MM.1S (cell line): ENCODE measurements around the gene PARD3.

ENCODE experiments used
- DNase-seq: peaks from one replicate; pipeline ENCODE4 v3.0.0-alpha.2; 2015
- H2AFZ ChIP-seq: fragments of 300-600 bp; sonication (generic); 2 replicates; pipeline ENCODE4 v1.6.0; 2016; ENCODE audit warnings: antibody characterized with exemption, low read length
- H3F3A ChIP-seq: fragments of 300-600 bp; sonication (generic); 2 replicates; pipeline ENCODE4 v1.6.1; 2016; ENCODE audit warnings: mild to moderate bottlenecking, antibody characterized with exemption, low read length, moderate library complexity, mixed read lengths; ENCODE audit not compliant: insufficient read depth
- H3K27ac ChIP-seq: fragments of 300-600 bp; sonication (generic); 2 replicates; pipeline ENCODE4 v1.5.1; 2016; ENCODE audit warnings: mild to moderate bottlenecking, low read length
- H3K27me3 ChIP-seq: fragments of 300-600 bp; sonication (generic); replicated peaks from 2 replicates; pipeline ENCODE4 v1.6.0; 2016; ENCODE audit warnings: low read length; ENCODE audit not compliant: insufficient read depth
- H3K36me3 ChIP-seq: fragments of 300-600 bp; sonication (generic); replicated peaks from 2 replicates; pipeline ENCODE4 v1.6.1; 2016; ENCODE audit warnings: mild to moderate bottlenecking, low read length, mixed read lengths; ENCODE audit not compliant: insufficient read depth
- H3K4me1 ChIP-seq: fragments of 300-600 bp; sonication (generic); 2 replicates; pipeline ENCODE4 v1.6.1; 2016; ENCODE audit warnings: low read length, mixed read lengths
- H3K4me2 ChIP-seq: fragments of 300-600 bp; sonication (generic); 2 replicates; pipeline ENCODE4 v1.6.0; 2016; ENCODE audit warnings: low read depth, low read length
- H3K4me3 ChIP-seq: fragments of 300-600 bp; sonication (generic); 2 replicates; pipeline ENCODE4 v1.5.1; 2016; ENCODE audit warnings: low read length, mixed read lengths
- H3K79me2 ChIP-seq: fragments of 300-600 bp; sonication (generic); 2 replicates; pipeline ENCODE4 v1.6.1; 2016; ENCODE audit warnings: mixed run types, low read length, mixed read lengths
- H3K9ac ChIP-seq: fragments of 300-600 bp; sonication (generic); 2 replicates; pipeline ENCODE4 v1.6.1; 2016; ENCODE audit warnings: low read length, mixed read lengths
- H3K9me2 ChIP-seq: fragments of 300-600 bp; sonication (generic); replicated peaks from 2 replicates; pipeline ENCODE4 v1.6.1; 2016; ENCODE audit warnings: mild to moderate bottlenecking, low read length, mixed read lengths; ENCODE audit not compliant: insufficient read depth
- H3K9me3 ChIP-seq: fragments of 300-600 bp; sonication (generic); replicated peaks from 2 replicates; pipeline ENCODE4 v1.6.1; 2016; ENCODE audit warnings: mild to moderate bottlenecking, low read length, mixed read lengths; ENCODE audit not compliant: insufficient read depth
- H4K20me1 ChIP-seq: fragments of 300-600 bp; sonication (generic); 2 replicates; pipeline ENCODE4 v1.6.1; 2016; ENCODE audit warnings: mild to moderate bottlenecking, low read length, moderate library complexity, mixed read lengths; ENCODE audit not compliant: insufficient read depth
- EZH2 ChIP-seq: fragments of 300-600 bp; sonication (generic); optimal IDR thresholded peaks from 2 replicates; pipeline ENCODE3; 2017; ENCODE audit warnings: low read depth, mild to moderate bottlenecking, antibody characterized with exemption, low read length, mixed read lengths
- EZH2phosphoT487 ChIP-seq: fragments of 300-600 bp; sonication (generic); IDR thresholded peaks from 2 replicates; pipeline ENCODE4 v1.6.1; 2018; ENCODE audit warnings: antibody characterized with exemption, low read length
- TF ChIP-seq, protein P1 (sequence below): fragments of 300-600 bp; sonication (generic); IDR thresholded peaks from 2 replicates; pipeline ENCODE4 v1.5.1; 2016; ENCODE audit warnings: antibody characterized with exemption, low read length, mixed read lengths

Gene PARD3

DNA sequence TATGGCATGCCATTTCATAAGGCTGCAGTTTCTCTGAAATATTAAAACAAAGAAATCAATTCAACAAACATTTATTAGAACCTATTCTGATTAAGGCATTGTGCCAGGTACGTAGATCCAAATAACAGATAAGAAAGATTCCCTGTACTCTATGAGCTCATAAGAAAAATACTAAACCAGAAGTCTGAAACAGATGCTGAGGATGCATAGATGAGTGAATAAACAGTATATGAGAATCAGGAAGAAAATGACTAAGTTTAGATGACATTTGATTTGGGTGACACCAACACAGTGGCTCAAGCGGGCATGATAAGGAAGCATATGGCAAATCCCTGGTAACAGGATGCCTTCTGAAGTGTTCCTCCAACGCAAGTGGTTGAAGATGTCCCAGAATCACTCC lies 477.2 kb downstream of the PARD3 start:
- Histone ChIP-seq H2AFZ (no peak overlapping the region), H3K4me2 (no peak overlapping the region), H3K9me2 (no peaks in the 10 kb centered on the region), H3K36me3 (no peaks in the 10 kb centered on the region), H3K27ac (no peak overlapping the region), H3F3A (no peaks in the 10 kb centered on the region), H3K9ac (no peak overlapping the region), H3K79me2 (no peaks in the 10 kb centered on the region), H3K9me3 (no peaks in the 10 kb centered on the region), H3K4me3 (no peak overlapping the region), H3K4me1 (0 out of 2 replicates have a peak, but pooled peaks cover 9% of the 10 kb centered on the region), H3K27me3 (no peaks in the 10 kb centered on the region), H4K20me1 (no peaks in the 10 kb centered on the region)
- DNase-seq: no peak
- TF ChIP-seq, protein P1, sequence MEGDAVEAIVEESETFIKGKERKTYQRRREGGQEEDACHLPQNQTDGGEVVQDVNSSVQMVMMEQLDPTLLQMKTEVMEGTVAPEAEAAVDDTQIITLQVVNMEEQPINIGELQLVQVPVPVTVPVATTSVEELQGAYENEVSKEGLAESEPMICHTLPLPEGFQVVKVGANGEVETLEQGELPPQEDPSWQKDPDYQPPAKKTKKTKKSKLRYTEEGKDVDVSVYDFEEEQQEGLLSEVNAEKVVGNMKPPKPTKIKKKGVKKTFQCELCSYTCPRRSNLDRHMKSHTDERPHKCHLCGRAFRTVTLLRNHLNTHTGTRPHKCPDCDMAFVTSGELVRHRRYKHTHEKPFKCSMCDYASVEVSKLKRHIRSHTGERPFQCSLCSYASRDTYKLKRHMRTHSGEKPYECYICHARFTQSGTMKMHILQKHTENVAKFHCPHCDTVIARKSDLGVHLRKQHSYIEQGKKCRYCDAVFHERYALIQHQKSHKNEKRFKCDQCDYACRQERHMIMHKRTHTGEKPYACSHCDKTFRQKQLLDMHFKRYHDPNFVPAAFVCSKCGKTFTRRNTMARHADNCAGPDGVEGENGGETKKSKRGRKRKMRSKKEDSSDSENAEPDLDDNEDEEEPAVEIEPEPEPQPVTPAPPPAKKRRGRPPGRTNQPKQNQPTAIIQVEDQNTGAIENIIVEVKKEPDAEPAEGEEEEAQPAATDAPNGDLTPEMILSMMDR: no peak
- TF ChIP-seq EZH2 (no peak), EZH2phosphoT487 (no peak)

DNA sequence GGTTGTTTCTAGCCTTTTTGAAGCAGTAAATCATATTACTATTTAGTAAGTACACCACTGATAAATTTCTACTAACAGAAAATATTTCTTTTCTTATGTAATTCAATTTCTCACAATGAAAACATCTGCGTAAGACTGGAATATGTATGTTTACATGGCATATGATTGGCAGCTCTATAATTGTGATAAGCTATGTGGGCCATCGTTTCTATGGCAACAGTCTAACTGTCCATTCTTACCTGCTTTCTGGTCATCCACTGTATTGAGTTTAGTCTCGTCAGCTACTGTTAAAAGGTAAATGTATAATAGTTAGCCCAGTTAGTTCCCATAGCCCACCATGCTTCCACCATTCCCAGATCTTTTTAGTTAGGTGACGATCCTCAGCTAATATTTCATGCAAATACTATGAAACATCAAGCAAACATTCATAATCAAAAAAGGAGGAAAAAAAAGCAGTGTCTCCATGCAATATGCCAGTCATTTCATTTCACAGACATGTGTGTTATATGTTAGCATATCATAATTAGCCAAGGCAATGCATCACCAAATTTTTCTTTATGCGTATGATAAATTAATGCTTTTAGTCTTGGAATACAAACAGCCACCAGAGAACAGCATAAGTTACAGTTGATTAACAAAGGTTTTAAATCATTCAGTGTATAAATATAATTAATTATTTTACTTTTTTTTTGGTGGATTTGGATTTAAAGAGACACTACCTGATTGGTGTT lies 479.0 kb downstream of the PARD3 start:
- Histone ChIP-seq H3K27me3 (no peaks in the 10 kb centered on the region), H4K20me1 (no peaks in the 10 kb centered on the region), H3K9me3 (no peaks in the 10 kb centered on the region), H3K4me1 (0 out of 2 replicates have a peak, but pooled peaks cover 6% of the 10 kb centered on the region), H3K9me2 (no peaks in the 10 kb centered on the region), H3K27ac (no peak overlapping the region), H3K36me3 (no peaks in the 10 kb centered on the region), H3K4me2 (no peak overlapping the region), H3K4me3 (no peak overlapping the region), H2AFZ (no peak overlapping the region), H3F3A (no peaks in the 10 kb centered on the region), H3K9ac (no peak overlapping the region), H3K79me2 (no peaks in the 10 kb centered on the region)
- no peak for DNase-seq
- no peak for TF ChIP-seq EZH2phosphoT487
- TF ChIP-seq EZH2: no peak
- TF ChIP-seq, protein P1: no peak

DNA sequence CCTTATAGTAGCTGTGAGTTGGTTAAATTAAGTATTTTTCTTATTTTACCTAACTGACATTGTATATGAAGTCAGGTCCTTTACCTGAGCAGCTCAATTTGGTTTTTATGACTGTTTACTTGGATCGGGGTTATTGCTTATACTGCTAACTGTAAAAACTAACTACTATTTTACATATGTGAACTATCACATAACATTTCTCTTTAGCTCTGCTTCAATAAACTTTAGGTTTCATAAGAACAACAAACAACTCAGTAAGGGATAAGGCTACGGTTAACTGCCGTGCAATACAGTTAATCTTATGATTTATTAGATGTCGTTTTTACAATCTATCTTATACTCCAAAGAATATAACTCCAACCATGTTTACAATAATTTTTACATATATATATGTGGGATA lies 480.2 kb downstream of the PARD3 start:
- TF ChIP-seq EZH2: no peak
- TF ChIP-seq, protein P1: no peak
- no peak for TF ChIP-seq EZH2phosphoT487

More for the DNA sequence above, 480.2 kb downstream of the PARD3 start:
- no peak overlapping the region for H3K9ac ChIP-seq
- H2AFZ ChIP-seq: no peak overlapping the region
- no peaks in the 10 kb centered on the region for H4K20me1 ChIP-seq
- H3K79me2 ChIP-seq: no peaks in the 10 kb centered on the region
- H3K4me3 ChIP-seq: no peak overlapping the region
- H3K9me2 ChIP-seq: no peaks in the 10 kb centered on the region
- H3K4me1 ChIP-seq: no peaks in the 10 kb centered on the region
- H3K36me3 ChIP-seq: no peaks in the 10 kb centered on the region; the same call in 1 of the 2 replicates
- no peak overlapping the region for H3K4me2 ChIP-seq
- no peaks in the 10 kb centered on the region for H3K9me3 ChIP-seq
- no peaks in the 10 kb centered on the region for H3K27me3 ChIP-seq
- H3K27ac ChIP-seq: no peak overlapping the region
- H3F3A ChIP-seq: no peaks in the 10 kb centered on the region
- no peak for DNase-seq
